ENCODE results near the gene DAB2. TPM values are rescaled to one million over a fixed set of nuclear protein-coding genes. Genes with fewer than 3 reads are reported as not detected.

Gene DAB2
- total RNA-seq, 6 experiments from 2014 or later, result 228 to 285 (median 237) TPM

- H3K9me3 Mint-ChIP-seq, result no peaks in the 10 kb centered on the region
- H3K27me3 Mint-ChIP-seq (ENCODE audit: insufficient read depth), result no peaks in the 10 kb centered on the region
- H3K36me3 Mint-ChIP-seq (ENCODE audit: low read depth), result no peaks in the 10 kb centered on the region
- DNase-seq, result no peak
- H3K4me1 Mint-ChIP-seq (ENCODE audit: low read depth), result peaks cover 47% of the 10 kb centered on the region
- no peak overlapping the region for H3K27ac Mint-ChIP-seq
- TF ChIP-seq, protein P1, sequence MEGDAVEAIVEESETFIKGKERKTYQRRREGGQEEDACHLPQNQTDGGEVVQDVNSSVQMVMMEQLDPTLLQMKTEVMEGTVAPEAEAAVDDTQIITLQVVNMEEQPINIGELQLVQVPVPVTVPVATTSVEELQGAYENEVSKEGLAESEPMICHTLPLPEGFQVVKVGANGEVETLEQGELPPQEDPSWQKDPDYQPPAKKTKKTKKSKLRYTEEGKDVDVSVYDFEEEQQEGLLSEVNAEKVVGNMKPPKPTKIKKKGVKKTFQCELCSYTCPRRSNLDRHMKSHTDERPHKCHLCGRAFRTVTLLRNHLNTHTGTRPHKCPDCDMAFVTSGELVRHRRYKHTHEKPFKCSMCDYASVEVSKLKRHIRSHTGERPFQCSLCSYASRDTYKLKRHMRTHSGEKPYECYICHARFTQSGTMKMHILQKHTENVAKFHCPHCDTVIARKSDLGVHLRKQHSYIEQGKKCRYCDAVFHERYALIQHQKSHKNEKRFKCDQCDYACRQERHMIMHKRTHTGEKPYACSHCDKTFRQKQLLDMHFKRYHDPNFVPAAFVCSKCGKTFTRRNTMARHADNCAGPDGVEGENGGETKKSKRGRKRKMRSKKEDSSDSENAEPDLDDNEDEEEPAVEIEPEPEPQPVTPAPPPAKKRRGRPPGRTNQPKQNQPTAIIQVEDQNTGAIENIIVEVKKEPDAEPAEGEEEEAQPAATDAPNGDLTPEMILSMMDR (IDR thresholded peaks at IDR 0.05), result no peak
- no peak overlapping the region for H3K4me3 Mint-ChIP-seq
These were observed 44.4 kb upstream of the DAB2 start for GRCh38 chr5:39469176-39469575.

GRCh38 chr5:39466846-39467245 is 42.1 kb upstream of the DAB2 start:
- Mint-ChIP-seq H3K4me3 (no peak overlapping the region), H3K36me3 (ENCODE audit: low read depth) (no peaks in the 10 kb centered on the region), H3K27me3 (ENCODE audit: insufficient read depth) (no peaks in the 10 kb centered on the region), H3K9me3 (no peaks in the 10 kb centered on the region), H3K27ac (no peak overlapping the region), H3K4me1 (ENCODE audit: low read depth) (peaks cover 24% of the 10 kb centered on the region)
- DNase-seq, result no peak
- TF ChIP-seq, protein P1 (IDR thresholded peaks at IDR 0.05), result no peak

DNA sequence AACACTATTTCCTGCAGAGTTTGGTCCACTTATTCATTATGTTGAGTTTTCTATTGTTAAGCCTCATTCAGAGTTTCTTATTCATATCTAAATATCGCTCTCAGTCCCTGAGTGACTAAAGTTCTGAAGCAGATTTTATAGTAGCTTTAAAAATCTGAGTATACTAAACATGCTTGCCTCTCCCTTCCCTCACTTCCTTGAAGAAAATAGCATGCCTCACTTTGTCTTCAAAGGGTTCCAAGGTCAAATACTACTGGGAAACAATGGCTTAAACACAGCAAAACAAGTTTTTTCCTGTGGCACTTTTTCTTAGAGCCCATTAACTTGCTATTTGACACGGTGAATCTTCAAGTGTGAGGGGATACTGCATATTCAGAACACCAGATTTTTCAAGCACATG is 41.1 kb upstream of the DAB2 start:
- no peak for DNase-seq

DNA sequence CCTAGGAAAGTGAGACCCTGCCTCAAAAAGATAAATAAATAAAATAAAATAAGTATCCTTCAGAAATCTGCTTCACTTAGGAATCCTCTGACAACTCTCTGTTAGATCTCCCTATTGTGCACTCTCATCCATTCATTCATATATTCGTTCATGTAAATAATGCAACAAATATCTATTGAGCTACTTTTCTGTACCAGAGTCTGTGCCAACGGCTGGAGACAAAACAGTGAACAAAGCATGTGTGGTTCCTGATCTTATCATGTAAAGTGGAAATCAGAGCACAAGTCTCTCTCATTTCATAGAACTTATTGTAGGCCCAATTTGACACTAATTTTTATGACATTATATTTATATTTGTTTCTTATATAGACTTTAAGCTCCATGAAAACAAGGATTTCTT is 40.3 kb upstream of the DAB2 start:
- Mint-ChIP-seq H3K36me3 (ENCODE audit: low read depth) (no peaks in the 10 kb centered on the region), H3K27ac (no peak overlapping the region), H3K9me3 (no peaks in the 10 kb centered on the region), H3K4me1 (ENCODE audit: low read depth) (peaks cover 7% of the 10 kb centered on the region), H3K27me3 (ENCODE audit: insufficient read depth) (no peaks in the 10 kb centered on the region), H3K4me3 (no peak overlapping the region)
- TF ChIP-seq, protein P1 (IDR thresholded peaks at IDR 0.05), result no peak
- no peak for DNase-seq

More for the DNA sequence above, 41.1 kb upstream of the DAB2 start:
- H3K4me1 Mint-ChIP-seq (ENCODE audit: low read depth), result peaks cover 14% of the 10 kb centered on the region
- no peaks in the 10 kb centered on the region for H3K36me3 Mint-ChIP-seq (ENCODE audit: low read depth)
- no peak overlapping the region for H3K27ac Mint-ChIP-seq
- no peaks in the 10 kb centered on the region for H3K9me3 Mint-ChIP-seq
- TF ChIP-seq, protein P1 (IDR thresholded peaks at IDR 0.05), result no peak
- no peak overlapping the region for H3K4me3 Mint-ChIP-seq
- no peaks in the 10 kb centered on the region for H3K27me3 Mint-ChIP-seq (ENCODE audit: insufficient read depth)

GRCh38 chr5:39464088-39464487 is 39.3 kb upstream of the DAB2 start:
- Mint-ChIP-seq H3K4me3 (no peak overlapping the region), H3K9me3 (no peaks in the 10 kb centered on the region), H3K36me3 (ENCODE audit: low read depth) (no peaks in the 10 kb centered on the region), H3K4me1 (ENCODE audit: low read depth) (peaks cover 4% of the 10 kb centered on the region), H3K27me3 (ENCODE audit: insufficient read depth) (no peaks in the 10 kb centered on the region), H3K27ac (no peak overlapping the region)
- TF ChIP-seq, protein P1 (IDR thresholded peaks at IDR 0.05), result no peak
- DNase-seq, result no peak

DNA sequence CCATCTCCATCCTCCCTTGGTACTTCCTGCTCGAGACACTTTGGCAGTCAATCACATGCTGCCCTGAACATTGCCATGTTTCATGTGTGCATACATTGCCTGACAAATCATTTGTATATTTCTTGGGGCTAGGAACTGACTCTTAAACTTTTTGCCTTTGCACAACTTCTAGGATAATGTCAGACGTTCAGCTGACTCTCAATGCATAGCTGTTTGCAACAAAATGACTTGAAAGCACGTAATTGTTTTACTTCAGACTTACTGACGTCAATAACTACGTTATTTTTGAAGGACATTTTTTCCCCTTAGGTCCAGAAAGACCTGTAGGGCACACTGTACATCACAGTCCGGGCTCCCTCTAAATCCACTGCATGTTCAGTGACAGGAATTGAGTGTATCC is 37.4 kb upstream of the DAB2 start:
- Mint-ChIP-seq H3K36me3 (ENCODE audit: low read depth) (peaks cover 4% of the 10 kb centered on the region), H3K27ac (no peak overlapping the region), H3K9me3 (no peaks in the 10 kb centered on the region), H3K4me1 (ENCODE audit: low read depth) (peaks cover 12% of the 10 kb centered on the region), H3K4me3 (no peak overlapping the region), H3K27me3 (ENCODE audit: insufficient read depth) (no peaks in the 10 kb centered on the region)
- TF ChIP-seq, protein P1 (IDR thresholded peaks at IDR 0.05), result no peak
- no peak for DNase-seq
